ENCODE results near the gene TCL1A. TPM values are rescaled to one million over a fixed set of nuclear protein-coding genes. Genes with fewer than 3 reads are reported as not detected.
"Not testable (repeated sequence)": the region's sequence is repeated elsewhere in the genome, so short reads cannot be mapped to it uniquely, and the experiment has no call there.

Gene TCL1A, protein sequence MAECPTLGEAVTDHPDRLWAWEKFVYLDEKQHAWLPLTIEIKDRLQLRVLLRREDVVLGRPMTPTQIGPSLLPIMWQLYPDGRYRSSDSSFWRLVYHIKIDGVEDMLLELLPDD
- not detected in 2 replicates for total RNA-seq (2014; rRNA removed; shearing (Covaris generic); ENCODE audit: low replicate concordance)

DNA sequence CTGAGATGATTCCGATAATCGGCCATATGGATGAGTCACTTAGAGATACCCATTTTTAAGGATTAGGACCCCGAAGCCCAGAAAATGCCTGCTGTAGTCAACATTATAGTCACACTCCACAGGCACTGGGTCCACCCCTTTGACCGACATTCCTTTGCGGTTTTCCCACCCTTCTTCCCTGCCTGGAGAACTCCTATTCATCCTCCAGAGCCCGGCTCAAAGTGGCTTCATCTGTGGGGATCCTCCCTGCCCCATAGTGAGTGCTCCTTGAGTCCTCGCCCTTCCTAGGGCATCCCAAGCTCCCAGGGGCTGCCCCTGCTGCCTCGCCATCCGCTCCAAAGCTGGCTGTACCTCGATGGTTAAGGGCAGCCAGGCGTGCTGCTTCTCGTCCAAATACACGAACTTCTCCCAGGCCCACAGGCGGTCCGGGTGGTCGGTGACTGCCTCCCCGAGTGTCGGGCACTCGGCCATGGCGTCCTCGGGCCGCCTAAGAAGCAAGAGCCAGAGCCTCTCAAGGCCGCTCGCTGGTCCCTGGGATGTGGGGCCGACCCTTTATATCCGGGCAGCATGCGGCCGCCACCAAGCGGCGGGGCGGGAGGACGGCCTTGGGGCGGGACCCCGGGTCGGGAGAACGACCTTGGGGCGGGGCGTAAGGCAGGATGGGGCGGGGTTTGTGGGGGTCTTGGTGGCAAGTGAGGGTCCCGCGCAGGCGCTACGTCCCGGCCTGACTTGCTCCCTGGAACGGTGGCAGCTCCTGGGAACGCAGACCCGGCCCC lies at the start of gene TCL1A:
TCL1A (minus strand) TSS at position 530 of the 776 bp plus-strand sequence; CDS start at position 471, 59 bp downstream.
- no peaks in the 10 kb centered on the region for H3K9me3 ChIP-seq
- no peak within 1 kb of the TSS for H3K4me3 ChIP-seq
- DNase-seq, result no peak
- H3K27me3 ChIP-seq, result no peaks in the 10 kb centered on the region
- H3K36me3 ChIP-seq, result no peaks in the 10 kb centered on the region

- H3K4me3 ChIP-seq, H3K9me3 ChIP-seq, H3K36me3 ChIP-seq, H3K27me3 ChIP-seq, DNase-seq: not testable (repeated sequence)
Measured at GRCh38 chr14:95763032-95763431, 49.1 kb upstream of the TCL1A start.

- Histone ChIP-seq H3K27me3 (no peaks in the 10 kb centered on the region), H3K9me3 (no peaks in the 10 kb centered on the region), H3K36me3 (no peaks in the 10 kb centered on the region), H3K4me3 (no peak overlapping the region)
- no peak for DNase-seq
Measured at GRCh38 chr14:95761436-95761835, 47.5 kb upstream of the TCL1A start.

- H3K4me3 ChIP-seq, result no peak overlapping the region
- H3K27me3 ChIP-seq, result no peaks in the 10 kb centered on the region
- no peaks in the 10 kb centered on the region for H3K9me3 ChIP-seq
- DNase-seq, result no peak
- H3K36me3 ChIP-seq, result no peaks in the 10 kb centered on the region
Measured at GRCh38 chr14:95760596-95760995, 46.7 kb upstream of the TCL1A start.

GRCh38 chr14:95759941-95760340 lies 46.0 kb upstream of the TCL1A start:
- Histone ChIP-seq H3K27me3 (no peaks in the 10 kb centered on the region), H3K36me3 (no peaks in the 10 kb centered on the region), H3K4me3 (no peak overlapping the region), H3K9me3 (no peaks in the 10 kb centered on the region)
- DNase-seq, result peak; percentile 86

DNA sequence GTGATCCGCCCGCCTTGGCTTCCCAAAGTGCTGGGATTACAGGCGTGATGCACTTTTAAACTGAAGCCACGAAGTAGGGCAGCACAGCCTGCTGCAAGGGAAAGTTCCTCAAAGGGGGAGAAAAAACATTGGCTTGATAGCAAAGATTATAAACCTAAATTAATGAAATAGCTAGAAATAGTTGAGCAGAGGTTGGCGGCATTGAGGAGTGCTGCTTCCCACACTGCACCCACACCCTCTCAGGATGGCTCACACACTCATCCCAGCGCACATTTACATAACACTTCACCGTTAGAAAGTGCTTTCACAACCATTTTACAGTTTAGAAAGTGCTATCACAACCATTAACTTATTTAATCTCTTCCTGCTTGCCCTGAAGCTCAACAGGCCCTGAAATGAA lies 44.4 kb upstream of the TCL1A start:
- Histone ChIP-seq H3K27me3 (no peaks in the 10 kb centered on the region), H3K4me3 (no peak overlapping the region), H3K9me3 (no peaks in the 10 kb centered on the region), H3K36me3 (no peaks in the 10 kb centered on the region)
- peak; percentile 9 for DNase-seq

DNA sequence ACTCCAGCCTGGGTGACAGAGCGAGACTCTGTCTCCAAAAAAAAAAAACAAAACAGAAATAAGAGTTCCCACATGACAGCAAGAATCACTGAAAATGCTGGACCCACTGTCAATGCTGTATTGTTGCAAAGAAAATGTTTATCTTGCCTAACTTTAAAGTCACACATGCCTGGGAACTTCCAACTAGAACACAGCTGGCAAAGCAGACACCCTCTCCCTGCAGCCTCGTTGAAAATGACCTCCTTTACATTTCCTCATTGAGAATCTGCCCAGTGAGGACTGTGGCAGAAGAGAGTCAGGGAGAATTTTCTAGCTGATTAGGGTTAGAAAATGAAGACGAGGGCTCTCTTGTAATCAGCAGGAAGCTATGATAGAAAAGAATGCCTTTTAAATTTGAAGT lies 42.8 kb upstream of the TCL1A start:
- H3K4me3 ChIP-seq, result no peak overlapping the region
- H3K9me3 ChIP-seq, result no peaks in the 10 kb centered on the region
- no peaks in the 10 kb centered on the region for H3K36me3 ChIP-seq
- no peak for DNase-seq
- H3K27me3 ChIP-seq, result no peaks in the 10 kb centered on the region

GRCh38 chr14:95756127-95756526 lies 42.2 kb upstream of the TCL1A start:
- Histone ChIP-seq H3K4me3 (no peak overlapping the region), H3K9me3 (no peaks in the 10 kb centered on the region), H3K36me3 (no peaks in the 10 kb centered on the region), H3K27me3 (no peaks in the 10 kb centered on the region)
- DNase-seq, result no peak

DNA sequence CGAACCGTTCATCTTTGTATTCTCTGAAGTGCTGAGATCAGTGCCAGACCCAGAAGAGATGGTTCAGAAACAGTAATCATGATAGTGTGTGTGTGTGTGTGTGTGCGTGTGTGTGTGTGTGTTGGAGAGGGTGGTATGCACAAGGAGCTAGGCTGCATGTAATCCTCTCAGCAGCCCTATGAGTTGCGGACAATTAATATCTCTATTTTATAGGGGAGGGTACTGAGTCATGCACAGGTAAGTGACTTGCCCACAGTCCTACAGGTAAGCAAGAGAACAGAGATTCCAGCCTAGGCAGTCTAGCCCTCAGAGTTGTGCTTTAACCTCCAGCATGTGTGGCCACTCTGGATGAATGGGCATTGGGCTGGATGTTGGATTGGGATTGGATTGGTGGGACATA lies 27.9 kb upstream of the TCL1A start:
- Histone ChIP-seq H3K36me3 (no peaks in the 10 kb centered on the region), H3K27me3 (no peaks in the 10 kb centered on the region), H3K9me3 (no peaks in the 10 kb centered on the region), H3K4me3 (no peak overlapping the region)
- DNase-seq, result no peak

DNA sequence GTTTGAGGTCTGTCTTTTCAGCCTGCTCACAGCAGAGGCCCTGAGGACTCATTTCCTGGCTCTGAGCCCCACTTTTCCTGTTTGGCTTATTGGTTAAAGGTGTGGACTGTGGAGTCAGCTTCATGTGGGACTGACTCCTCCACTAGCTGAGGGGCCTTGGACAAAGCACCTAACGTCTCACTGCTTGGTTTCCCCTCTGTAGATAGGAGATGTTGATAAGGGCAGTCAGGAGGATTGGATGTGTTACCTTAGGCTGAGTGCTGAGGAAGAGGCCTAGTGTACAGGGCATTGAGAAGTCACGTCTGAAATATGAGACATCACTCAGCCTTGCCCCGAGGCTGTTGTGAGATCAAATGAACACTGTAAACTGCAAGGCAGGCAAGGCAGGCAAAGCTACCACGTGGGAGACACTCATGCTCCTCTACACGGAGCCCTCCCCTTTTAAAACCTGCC lies 27.1 kb upstream of the TCL1A start:
- peak; percentile 27 for DNase-seq
- Histone ChIP-seq H3K4me3 (no peak overlapping the region), H3K9me3 (no peaks in the 10 kb centered on the region), H3K27me3 (no peaks in the 10 kb centered on the region), H3K36me3 (no peaks in the 10 kb centered on the region)

GRCh38 chr14:95739356-95739755 lies 25.4 kb upstream of the TCL1A start:
- H3K36me3 ChIP-seq, result no peaks in the 10 kb centered on the region
- no peaks in the 10 kb centered on the region for H3K9me3 ChIP-seq
- H3K27me3 ChIP-seq, result no peaks in the 10 kb centered on the region
- no peak for DNase-seq
- H3K4me3 ChIP-seq, result no peak overlapping the region

GRCh38 chr14:95733212-95733611 lies 19.3 kb upstream of the TCL1A start:
- Histone ChIP-seq H3K36me3 (no peaks in the 10 kb centered on the region), H3K4me3 (no peak overlapping the region), H3K9me3 (no peaks in the 10 kb centered on the region), H3K27me3 (no peaks in the 10 kb centered on the region)
- no peak for DNase-seq

GRCh38 chr14:95730126-95730525 lies 16.2 kb upstream of the TCL1A start:
- Histone ChIP-seq H3K36me3 (no peaks in the 10 kb centered on the region), H3K27me3 (no peaks in the 10 kb centered on the region), H3K9me3 (no peaks in the 10 kb centered on the region), H3K4me3 (no peak overlapping the region)
- no peak for DNase-seq

- not testable (repeated sequence) for DNase-seq, H3K4me3 ChIP-seq
Measured at GRCh38 chr14:95729402-95730028, 15.6 kb upstream of the TCL1A start.

GRCh38 chr14:95727056-95727700 lies 13.3 kb upstream of the TCL1A start:
- H3K27me3 ChIP-seq, result no peaks in the 10 kb centered on the region
- DNase-seq, result no peak
- H3K9me3 ChIP-seq, result no peaks in the 10 kb centered on the region
- no peak overlapping the region for H3K4me3 ChIP-seq
- H3K36me3 ChIP-seq, result no peaks in the 10 kb centered on the region

More at GRCh38 chr14:95729402-95730028, 15.6 kb upstream of the TCL1A start:
- not testable (repeated sequence) for H3K27me3 ChIP-seq, H3K36me3 ChIP-seq, H3K9me3 ChIP-seq

DNA sequence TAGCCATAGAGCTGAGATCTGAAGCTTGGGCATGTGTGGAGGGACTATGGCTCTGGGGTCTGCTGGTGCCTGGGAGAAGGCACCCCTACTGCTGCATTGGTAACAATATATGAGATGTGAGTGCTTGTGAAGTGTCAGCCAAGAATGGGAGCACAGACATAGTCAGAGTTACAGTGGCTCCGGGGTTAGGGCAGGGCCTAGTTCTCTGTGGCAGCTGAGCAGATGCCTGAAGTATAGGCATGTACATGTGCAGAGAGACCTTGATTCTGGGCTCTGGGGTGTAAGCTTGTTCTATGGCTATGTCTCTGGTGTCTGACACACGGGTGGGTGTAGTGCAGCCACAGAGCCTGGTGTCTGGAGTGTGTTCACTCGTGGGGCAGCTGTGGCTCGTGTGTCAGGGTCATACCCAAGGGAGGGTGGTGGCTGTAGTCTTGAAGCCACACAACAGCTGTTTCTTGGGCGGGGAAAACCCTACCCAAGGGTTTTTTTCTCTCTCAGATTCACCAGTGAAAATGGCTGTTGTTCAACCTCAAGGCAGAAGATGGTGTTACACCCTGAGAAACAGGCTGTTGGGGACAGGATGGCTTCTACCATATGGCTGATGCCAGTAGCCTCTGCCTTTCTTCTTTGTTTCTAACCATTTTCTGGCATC lies 11.9 kb upstream of the TCL1A start:
- H3K27me3 ChIP-seq, result no peaks in the 10 kb centered on the region
- H3K36me3 ChIP-seq, result no peaks in the 10 kb centered on the region
- H3K9me3 ChIP-seq, result no peaks in the 10 kb centered on the region

More for the DNA sequence above, 11.9 kb upstream of the TCL1A start:
- H3K4me3 ChIP-seq, result no peak overlapping the region
- no peak for DNase-seq
